Measurements from ENCODE around the gene B4GALT5.

Gene B4GALT5

GRCh38 chr20:49589747-49590146, 123.9 kb downstream of the B4GALT5 start:
- in situ Hi-C loops (cut with MboI; ENCODE audit: low sequenced_read_pairs) = no loop called here

GRCh38 chr20:49587111-49587570, 126.5 kb downstream of the B4GALT5 start:
- in situ Hi-C loops (cut with MboI; ENCODE audit: low sequenced_read_pairs) = no loop called here

- in situ Hi-C loops (cut with MboI; ENCODE audit: low sequenced_read_pairs) = no loop called here
Observed at GRCh38 chr20:49585585-49586245, 128.0 kb downstream of the B4GALT5 start.

GRCh38 chr20:49584418-49585382, 129.0 kb downstream of the B4GALT5 start:
- in situ Hi-C loops (cut with MboI; ENCODE audit: low sequenced_read_pairs) = no loop called here

- in situ Hi-C loops (cut with MboI; ENCODE audit: low sequenced_read_pairs) = no loop called here
Observed at GRCh38 chr20:49583669-49584417, 129.8 kb downstream of the B4GALT5 start.

- in situ Hi-C loops (cut with MboI; ENCODE audit: low sequenced_read_pairs) = no loop called here
Observed at GRCh38 chr20:49583343-49583668, 130.4 kb downstream of the B4GALT5 start.

Data from HL-60/S4 treated with retinoic acid at 250 ng/mL for 4 days and 3 days (cell line).